T-helper 2 cell treated with Interferon-gamma antibody and Interleukin-4, amounts not matched to agents 5 μg/mL and 100 μg/mL, for 36 hours (primary cell): ENCODE data around the gene GALNT2.

Source experiments
- DNase-seq: peaks from one replicate; pipeline ENCODE4 v3.0.0; 2021; ENCODE audit warnings: low spot score
- H3K27ac Mint-ChIP-seq: one replicate; pipeline ENCODE4 v1.8.0; 2021; ENCODE audit warnings: mild to moderate bottlenecking, mixed read lengths
- H3K27me3 Mint-ChIP-seq: one replicate; pipeline ENCODE4 v1.8.0; 2021; ENCODE audit warnings: low read depth, mixed read lengths
- H3K36me3 Mint-ChIP-seq: one replicate; pipeline ENCODE4 v1.8.0; 2021; ENCODE audit warnings: low read depth, mixed read lengths
- H3K4me1 Mint-ChIP-seq: one replicate; pipeline ENCODE4 v1.8.0; 2021; ENCODE audit warnings: low read depth, mixed read lengths
- H3K4me3 Mint-ChIP-seq: one replicate; pipeline ENCODE4 v1.8.0; 2022; ENCODE audit warnings: mild to moderate bottlenecking, moderate library complexity, mixed read lengths
- H3K9me3 Mint-ChIP-seq: one replicate; pipeline ENCODE4 v1.8.0; 2021; ENCODE audit warnings: mixed read lengths

The GALNT2 gene

DNA sequence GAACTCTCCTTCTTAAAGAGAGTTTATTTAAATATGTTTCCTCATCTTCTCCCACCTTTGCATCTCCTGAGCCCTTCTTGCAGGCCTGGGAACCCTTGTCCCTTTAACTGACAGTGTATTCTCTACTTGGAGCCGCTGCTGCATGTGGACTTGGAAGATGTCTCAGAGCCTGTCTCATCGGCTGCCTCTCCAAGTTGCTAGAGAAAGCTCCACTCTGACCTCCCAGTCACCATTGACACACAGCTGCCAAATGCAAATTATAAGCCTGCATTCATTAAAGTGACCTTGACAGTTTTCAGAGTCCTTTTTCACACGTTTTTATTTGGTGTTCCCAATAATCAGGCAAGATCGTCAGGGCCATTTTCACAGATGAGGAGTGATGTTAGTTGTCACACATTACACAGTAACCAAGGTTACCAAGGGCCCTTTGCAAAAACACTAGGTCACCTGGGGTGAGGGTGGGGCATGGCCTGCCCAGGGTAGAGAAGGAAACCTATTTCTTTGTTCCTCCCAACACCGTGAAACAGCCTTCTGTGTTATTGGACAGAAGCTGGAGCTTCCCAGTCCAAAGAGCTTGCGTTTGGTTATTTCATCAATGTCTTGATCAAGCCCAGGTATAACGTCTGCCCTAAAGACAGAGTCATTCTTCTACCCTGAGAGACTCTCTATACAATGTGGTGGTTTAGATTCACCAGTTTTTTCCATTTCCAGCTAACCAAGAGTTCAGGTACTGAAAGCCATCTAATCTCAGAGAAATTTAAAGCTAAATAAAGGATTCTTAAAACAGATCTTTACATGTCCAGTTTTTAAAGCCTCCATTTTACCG is 164.1 kb downstream of the GALNT2 start:
- no peaks in the 10 kb centered on the region for H3K27me3 Mint-ChIP-seq
- no peak overlapping the region for H3K27ac Mint-ChIP-seq
- no peak for DNase-seq
- peaks cover 14% of the 10 kb centered on the region for H3K4me1 Mint-ChIP-seq
- no peaks in the 10 kb centered on the region for H3K36me3 Mint-ChIP-seq
- H3K4me3 Mint-ChIP-seq, result no peak overlapping the region
- H3K9me3 Mint-ChIP-seq, result no peaks in the 10 kb centered on the region

DNA sequence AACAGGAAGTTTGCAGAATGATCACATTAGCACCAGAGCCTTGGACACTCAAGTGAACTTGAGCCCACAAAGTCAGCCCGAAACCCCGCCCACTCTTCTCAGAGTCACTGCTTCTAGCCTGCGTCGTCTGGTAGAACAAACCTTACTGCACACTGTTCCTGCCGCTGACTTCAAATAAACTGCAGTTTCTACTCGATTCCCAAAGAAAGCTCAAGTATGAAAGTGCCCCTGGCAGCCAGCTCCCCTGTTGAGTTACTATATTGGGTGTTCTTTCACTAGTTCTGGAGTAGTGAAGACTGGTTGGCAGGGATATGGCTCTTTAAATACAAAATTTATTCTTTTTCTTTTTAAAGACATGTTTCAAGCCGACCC is 164.7 kb downstream of the GALNT2 start:
- peak; percentile 20 for DNase-seq
- Mint-ChIP-seq H3K4me3 (no peak overlapping the region), H3K27ac (no peak overlapping the region), H3K9me3 (no peaks in the 10 kb centered on the region), H3K36me3 (no peaks in the 10 kb centered on the region), H3K27me3 (no peaks in the 10 kb centered on the region), H3K4me1 (peaks cover 14% of the 10 kb centered on the region)

- no peak for DNase-seq
- H3K9me3 Mint-ChIP-seq, result no peaks in the 10 kb centered on the region
- no peak overlapping the region for H3K4me3 Mint-ChIP-seq
- no peaks in the 10 kb centered on the region for H3K27me3 Mint-ChIP-seq
- H3K27ac Mint-ChIP-seq, result no peak overlapping the region
- peaks cover 14% of the 10 kb centered on the region for H3K4me1 Mint-ChIP-seq
- peaks cover 4% of the 10 kb centered on the region for H3K36me3 Mint-ChIP-seq
Measured at GRCh38 chr1:230232371-230232771, 165.3 kb downstream of the GALNT2 start.

GRCh38 chr1:230233786-230234185 is 166.7 kb downstream of the GALNT2 start:
- H3K9me3 Mint-ChIP-seq, result no peaks in the 10 kb centered on the region
- peaks cover 9% of the 10 kb centered on the region for H3K4me1 Mint-ChIP-seq
- no peak for DNase-seq
- H3K27me3 Mint-ChIP-seq, result no peaks in the 10 kb centered on the region
- no peak overlapping the region for H3K4me3 Mint-ChIP-seq
- no peak overlapping the region for H3K27ac Mint-ChIP-seq
- peaks cover 6% of the 10 kb centered on the region for H3K36me3 Mint-ChIP-seq

DNA sequence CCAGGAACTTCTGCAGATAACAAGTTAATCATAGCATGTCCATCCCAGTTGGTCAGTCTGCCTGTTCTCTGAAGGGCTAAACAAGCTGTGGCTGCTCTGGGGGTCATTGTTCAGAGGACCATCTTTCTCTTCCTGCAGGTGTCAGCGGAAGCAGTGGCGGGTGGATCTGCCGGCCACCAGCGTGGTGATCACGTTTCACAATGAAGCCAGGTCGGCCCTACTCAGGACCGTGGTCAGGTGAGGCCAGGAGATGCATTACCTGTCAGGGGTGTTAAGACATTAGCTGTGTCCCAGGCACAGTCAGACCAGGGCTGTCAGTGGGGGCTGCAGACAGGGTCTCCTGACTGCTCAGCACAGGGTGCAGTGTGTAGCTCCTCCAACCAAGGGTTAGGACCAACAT is 168.8 kb downstream of the GALNT2 start:
- no peak overlapping the region for H3K4me3 Mint-ChIP-seq
- DNase-seq, result no peak
- H3K9me3 Mint-ChIP-seq, result peaks cover 3% of the 10 kb centered on the region
- peaks cover 14% of the 10 kb centered on the region for H3K4me1 Mint-ChIP-seq
- no peaks in the 10 kb centered on the region for H3K27me3 Mint-ChIP-seq
- H3K36me3 Mint-ChIP-seq, result peaks cover 18% of the 10 kb centered on the region
- no peak overlapping the region for H3K27ac Mint-ChIP-seq

- Mint-ChIP-seq H3K36me3 (peaks cover 23% of the 10 kb centered on the region), H3K9me3 (peaks cover 8% of the 10 kb centered on the region), H3K4me1 (peaks cover 12% of the 10 kb centered on the region), H3K27ac (no peak overlapping the region), H3K4me3 (no peak overlapping the region), H3K27me3 (no peaks in the 10 kb centered on the region)
- DNase-seq, result no peak
Measured at GRCh38 chr1:230236301-230237008, 169.4 kb downstream of the GALNT2 start.

GRCh38 chr1:230237009-230237370 is 170.0 kb downstream of the GALNT2 start:
- Mint-ChIP-seq H3K36me3 (peaks cover 26% of the 10 kb centered on the region), H3K27ac (no peak overlapping the region), H3K4me1 (peaks cover 10% of the 10 kb centered on the region), H3K4me3 (no peak overlapping the region), H3K27me3 (no peaks in the 10 kb centered on the region), H3K9me3 (peaks cover 13% of the 10 kb centered on the region)
- no peak for DNase-seq

- no peak for DNase-seq
- Mint-ChIP-seq H3K27me3 (no peaks in the 10 kb centered on the region), H3K36me3 (peaks cover 29% of the 10 kb centered on the region), H3K4me1 (peaks cover 10% of the 10 kb centered on the region), H3K9me3 (peaks cover 14% of the 10 kb centered on the region), H3K27ac (no peak overlapping the region), H3K4me3 (no peak overlapping the region)
Measured at GRCh38 chr1:230237805-230238204, 170.8 kb downstream of the GALNT2 start.

- peaks cover 33% of the 10 kb centered on the region for H3K36me3 Mint-ChIP-seq
- H3K27ac Mint-ChIP-seq, result no peak overlapping the region
- H3K4me1 Mint-ChIP-seq, result peaks cover 10% of the 10 kb centered on the region
- peaks cover 14% of the 10 kb centered on the region for H3K9me3 Mint-ChIP-seq
- DNase-seq, result no peak
- H3K4me3 Mint-ChIP-seq, result no peak overlapping the region
- H3K27me3 Mint-ChIP-seq, result no peaks in the 10 kb centered on the region
Measured at GRCh38 chr1:230240446-230241086, 173.5 kb downstream of the GALNT2 start.

GRCh38 chr1:230242326-230242725 is 175.3 kb downstream of the GALNT2 start:
- DNase-seq, result no peak
- Mint-ChIP-seq H3K36me3 (peaks cover 39% of the 10 kb centered on the region), H3K27me3 (no peaks in the 10 kb centered on the region), H3K4me1 (peaks cover 13% of the 10 kb centered on the region), H3K9me3 (peaks cover 14% of the 10 kb centered on the region), H3K4me3 (no peak overlapping the region), H3K27ac (no peak overlapping the region)

DNA sequence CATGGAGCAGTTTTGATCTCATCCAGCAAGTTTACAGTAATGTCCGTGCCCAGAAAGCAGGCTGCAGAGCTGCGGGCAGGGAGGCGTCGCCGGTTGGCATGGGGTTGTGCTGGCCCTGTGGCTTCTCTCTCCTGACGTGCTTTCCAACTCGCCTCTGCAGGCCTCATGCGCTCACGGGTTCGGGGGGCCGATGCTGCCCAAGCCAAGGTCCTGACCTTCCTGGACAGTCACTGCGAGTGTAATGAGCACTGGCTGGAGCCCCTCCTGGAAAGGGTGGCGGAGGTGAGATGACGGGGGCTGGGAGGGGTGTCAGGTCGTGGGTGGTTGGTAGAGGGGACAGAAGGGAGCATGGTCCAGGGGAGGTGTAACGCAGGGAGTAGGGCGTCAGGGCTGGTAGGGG is 176.1 kb downstream of the GALNT2 start:
- Mint-ChIP-seq H3K9me3 (peaks cover 14% of the 10 kb centered on the region), H3K4me3 (no peak overlapping the region), H3K36me3 (peaks cover 37% of the 10 kb centered on the region)

GRCh38 chr1:230243583-230244353 is 176.7 kb downstream of the GALNT2 start:
- Mint-ChIP-seq H3K9me3 (peaks cover 14% of the 10 kb centered on the region), H3K36me3 (peaks cover 37% of the 10 kb centered on the region), H3K27me3 (no peaks in the 10 kb centered on the region), H3K4me1 (peaks cover 13% of the 10 kb centered on the region), H3K4me3 (no peak overlapping the region), H3K27ac (no peak overlapping the region)
- no peak for DNase-seq

More for the DNA sequence above, 176.1 kb downstream of the GALNT2 start:
- Mint-ChIP-seq H3K4me1 (peaks cover 13% of the 10 kb centered on the region), H3K27ac (no peak overlapping the region), H3K27me3 (no peaks in the 10 kb centered on the region)
- DNase-seq, result no peak

DNA sequence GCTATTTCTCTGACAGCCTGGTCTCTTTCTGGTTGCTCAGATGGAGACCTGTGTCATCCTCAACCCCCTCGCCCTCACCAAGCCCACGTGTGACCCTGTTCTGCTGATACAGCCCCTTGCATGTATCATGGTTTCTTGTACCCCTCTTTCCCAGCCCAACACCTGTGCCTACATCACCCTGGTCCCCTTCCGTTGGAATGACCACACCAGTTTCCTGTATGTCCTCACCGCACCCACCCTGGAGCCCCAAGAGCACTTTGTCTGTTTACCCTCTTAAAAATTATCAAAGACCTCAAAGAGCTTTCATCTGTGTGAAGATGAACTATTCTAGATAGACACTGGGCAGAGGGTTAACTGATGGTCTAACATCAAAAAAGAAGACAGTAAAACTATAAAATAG is 179.5 kb downstream of the GALNT2 start:
- Mint-ChIP-seq H3K27ac (no peak overlapping the region), H3K4me1 (peaks cover 6% of the 10 kb centered on the region), H3K4me3 (no peak overlapping the region), H3K36me3 (peaks cover 24% of the 10 kb centered on the region), H3K27me3 (no peaks in the 10 kb centered on the region), H3K9me3 (peaks cover 5% of the 10 kb centered on the region)
- DNase-seq, result no peak
